Kidney capillary endothelial cell (primary cell): Measurements from ENCODE around the gene LRCH1.
"Not testable (repeated sequence)": the region's sequence is repeated elsewhere in the genome, so short reads cannot be mapped to it uniquely, and the experiment has no call there.

Experiments used
- DNase-seq: peaks from one replicate; pipeline ENCODE4 v3.0.0-alpha.2; 2018; ENCODE audit warnings: low spot score

The LRCH1 gene

DNA sequence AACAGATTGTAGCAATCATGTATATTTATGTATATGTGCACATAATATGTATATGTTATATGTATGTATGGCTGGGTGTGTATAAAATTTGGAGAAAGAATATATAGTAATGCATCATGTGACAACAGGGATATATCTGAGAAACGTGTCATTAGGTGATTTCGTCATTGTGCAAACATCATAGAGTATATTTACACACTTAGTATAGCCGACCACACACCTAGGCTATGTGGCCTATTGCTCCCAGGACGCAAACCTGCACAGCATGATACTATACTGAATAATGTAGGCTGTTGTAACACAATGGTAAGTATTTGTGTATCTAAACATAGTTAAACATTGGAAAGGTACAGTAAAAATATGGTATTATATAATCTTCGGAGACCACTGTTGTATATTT is 200.2 kb downstream of the LRCH1 start:
- DNase-seq, result no peak

DNA sequence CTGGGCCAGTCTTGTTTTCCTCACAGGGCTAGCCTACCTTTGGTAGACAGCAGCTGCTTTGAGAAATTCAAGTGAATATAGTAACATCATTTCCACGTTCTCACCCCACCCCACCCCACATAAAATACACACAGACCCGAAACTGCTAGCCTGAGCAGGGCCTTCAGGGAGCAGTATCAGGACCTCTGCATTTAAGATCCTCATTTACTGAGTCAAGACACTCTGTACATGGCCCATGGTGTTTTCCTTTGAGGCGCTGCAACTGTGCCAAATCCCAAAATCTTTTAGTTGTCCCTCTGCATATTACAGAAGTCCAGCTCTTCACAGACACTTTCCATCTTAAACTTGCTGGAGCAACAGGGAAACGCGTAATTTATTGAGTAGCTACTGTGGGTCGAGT is 200.9 kb downstream of the LRCH1 start:
- no peak for DNase-seq

DNA sequence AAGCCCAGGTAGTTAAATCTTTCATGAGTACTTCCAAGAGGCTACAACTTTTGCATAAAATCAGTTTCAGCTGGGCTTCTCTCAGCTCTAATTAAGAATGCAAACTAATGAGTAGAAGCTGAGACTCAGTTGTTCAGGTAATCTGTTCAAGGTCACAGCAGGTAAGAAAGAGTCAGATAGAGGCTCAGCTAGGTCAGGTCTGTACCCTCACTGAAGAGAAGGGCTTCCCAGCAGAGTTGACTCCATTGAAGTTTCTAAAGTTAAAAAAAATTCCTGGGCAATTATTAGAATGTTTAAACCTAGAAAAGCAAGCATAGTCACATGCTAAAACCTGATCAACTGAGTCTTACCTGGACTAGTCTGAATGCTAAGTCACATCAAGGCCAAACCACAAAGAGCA is 201.8 kb downstream of the LRCH1 start:
- no peak for DNase-seq

DNA sequence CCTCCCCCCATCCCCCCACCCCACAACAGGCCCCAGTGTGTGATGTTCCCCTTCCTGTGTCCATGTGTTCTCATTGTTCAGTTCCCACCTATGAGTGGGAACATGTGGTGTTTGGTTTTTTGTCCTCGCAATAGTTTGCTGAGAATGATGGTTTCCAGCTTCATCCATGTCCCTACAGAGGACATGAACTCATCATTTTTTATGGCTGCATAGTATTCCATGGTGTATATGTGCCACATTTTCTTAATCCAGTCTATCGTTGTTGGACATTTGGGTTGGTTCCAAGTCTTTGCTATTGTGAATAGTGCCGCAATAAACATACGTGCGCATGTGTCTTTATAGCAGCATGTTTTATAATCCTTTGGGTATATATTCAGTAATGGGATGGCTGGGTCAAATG is 202.5 kb downstream of the LRCH1 start:
- not testable (repeated sequence) for DNase-seq

DNA sequence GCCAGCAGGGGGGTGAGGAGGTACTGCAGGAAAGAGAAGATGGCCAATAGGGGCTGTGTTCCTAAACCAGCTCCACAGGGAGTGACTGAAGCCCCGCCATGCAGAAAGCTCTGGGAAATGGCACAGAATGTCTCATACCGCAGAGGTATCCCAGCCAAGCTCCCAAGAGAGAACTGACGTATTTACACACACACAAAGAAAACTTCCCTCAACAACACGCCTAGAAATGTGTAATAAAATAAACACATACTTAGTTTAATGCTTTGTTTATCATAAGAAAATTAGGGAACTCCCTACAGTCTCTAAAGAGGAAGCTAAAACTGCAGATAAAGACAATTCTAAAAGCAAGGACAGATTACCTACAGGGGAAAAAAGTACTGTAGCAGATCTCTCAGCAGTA is 204.0 kb downstream of the LRCH1 start:
- no peak for DNase-seq

DNA sequence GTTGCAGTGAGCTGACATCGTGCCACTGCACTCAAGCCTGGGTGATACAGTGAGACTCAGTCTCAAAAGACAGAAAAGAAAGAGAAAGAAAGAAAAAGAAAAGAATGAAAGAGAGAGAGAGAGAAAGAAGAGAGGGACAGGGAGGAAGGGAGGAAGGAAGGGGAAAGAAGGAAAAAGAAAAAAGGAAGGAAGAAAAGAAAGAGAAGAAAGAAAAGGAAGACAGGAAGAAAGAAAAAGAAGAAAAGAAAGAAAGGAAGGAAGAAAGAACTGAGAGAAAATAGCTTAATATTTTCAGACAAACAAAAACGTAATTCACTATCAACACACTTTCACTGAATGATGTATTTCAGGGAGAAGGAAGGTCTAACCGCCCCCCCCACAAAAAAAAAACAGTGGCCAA is 204.7 kb downstream of the LRCH1 start:
- no peak for DNase-seq

DNA sequence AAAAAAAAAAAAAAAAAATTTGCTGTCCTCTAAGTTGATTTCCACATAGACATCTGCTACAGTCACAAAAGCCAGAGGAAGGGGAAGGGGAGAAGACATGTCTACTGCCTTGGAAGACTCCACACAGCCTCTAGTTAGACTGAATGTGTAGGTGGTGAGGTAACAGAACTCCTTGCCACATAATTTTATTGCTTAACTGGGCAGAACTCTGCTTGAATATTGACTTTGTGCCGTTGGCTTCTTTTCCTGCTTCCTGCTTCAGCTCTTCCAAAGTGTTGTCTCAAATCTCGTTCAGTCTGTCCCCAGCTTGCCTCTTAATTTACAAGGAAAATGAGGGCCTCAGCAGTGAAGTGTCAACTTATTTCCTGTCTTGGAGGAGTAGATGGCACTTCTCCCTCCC is 206.9 kb downstream of the LRCH1 start:
- no peak for DNase-seq

DNA sequence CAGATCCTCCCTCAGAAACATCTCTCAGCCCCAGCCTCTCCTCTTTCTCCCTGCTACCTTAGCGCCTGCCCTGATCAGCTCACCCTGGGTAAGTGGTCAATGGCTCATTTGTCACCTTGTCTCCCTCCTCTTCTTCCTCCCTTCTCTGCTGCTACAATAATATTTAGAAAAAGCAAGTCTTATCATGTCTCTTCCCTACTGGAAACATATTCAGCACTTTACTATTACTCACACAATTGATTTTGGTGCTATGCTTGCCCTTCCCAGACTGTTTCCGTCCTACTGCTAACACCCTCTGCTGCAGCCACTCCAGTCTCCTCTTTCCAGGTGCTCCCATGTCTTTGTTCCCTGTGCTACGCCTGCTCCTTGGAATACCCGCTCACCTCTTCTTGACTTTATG is 208.2 kb downstream of the LRCH1 start:
- no peak for DNase-seq

DNA sequence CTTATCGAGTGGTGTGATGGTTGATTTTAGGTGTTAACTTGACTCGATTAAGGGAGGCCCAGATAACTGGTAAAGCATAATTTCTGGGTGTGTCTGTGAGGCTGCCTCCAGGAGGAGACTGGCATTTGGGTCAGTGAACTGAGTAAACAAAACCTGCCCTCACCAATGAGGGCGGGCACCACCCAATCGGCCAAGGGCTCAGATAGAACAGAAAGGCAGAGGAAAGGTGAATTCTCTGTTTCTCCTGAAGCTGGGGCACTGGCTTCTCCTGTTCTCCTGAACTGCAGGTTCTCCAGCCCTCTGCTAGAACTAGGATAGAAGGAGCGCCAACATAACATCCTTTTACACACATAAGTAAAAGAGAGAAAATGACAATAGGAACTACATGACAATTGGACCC is 208.9 kb downstream of the LRCH1 start:
- no peak for DNase-seq

DNA sequence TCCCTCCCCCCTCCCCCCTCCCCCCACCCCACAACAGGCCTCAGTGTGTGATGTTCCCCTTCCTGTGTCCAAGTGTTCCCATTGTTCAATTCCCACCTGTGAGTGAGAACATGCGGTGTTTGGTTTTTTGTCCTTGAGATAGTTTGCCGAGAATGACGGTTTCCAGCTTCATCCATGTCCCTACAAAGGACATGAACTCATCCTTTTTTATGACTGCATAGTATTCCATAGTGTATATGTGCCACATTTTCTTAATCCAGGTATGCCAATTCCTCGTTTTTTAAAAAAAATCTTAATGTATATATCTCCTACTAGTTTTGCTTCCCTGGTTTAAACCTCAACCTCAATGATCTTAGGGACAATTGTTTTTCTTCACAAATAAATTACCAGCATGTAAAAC is 217.0 kb downstream of the LRCH1 start:
- not testable (repeated sequence) for DNase-seq

DNA sequence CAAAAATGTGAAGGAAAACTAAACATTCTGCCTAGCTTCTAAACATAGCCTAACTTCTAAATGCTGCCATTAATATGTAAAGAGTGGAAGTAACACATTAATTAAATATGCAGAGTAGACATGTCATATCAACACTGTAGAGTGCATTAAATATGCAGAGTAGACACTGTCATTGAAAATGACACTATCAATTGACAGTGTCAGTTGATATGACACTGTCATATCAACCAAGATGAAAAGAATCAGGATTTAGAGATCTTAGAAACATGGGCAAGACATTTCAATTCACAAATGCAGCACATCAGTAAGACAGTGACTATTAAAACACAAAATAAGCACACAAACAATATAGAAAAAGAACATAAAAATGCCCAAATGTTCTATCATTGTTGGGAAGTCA is 218.7 kb downstream of the LRCH1 start:
- no peak for DNase-seq

DNA sequence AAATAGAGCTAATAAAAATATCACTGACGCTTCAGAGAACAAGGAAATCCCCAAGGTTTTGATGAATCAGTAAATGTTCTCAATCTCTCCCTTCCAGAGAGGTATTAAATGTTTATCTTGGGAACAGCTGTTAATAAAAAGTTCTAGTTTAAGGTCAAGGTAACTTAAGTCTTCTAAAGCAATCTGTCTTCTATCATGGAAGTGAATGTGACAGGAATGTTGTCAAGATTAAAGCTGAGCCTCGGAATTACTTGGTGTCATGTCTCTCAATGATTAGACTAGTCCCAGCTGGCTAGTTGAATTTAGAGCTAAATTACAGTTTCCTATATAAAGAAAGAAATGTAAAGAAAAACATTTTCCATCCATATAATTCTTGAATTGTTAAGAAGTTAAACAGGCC is 220.6 kb downstream of the LRCH1 start:
- no peak for DNase-seq

DNA sequence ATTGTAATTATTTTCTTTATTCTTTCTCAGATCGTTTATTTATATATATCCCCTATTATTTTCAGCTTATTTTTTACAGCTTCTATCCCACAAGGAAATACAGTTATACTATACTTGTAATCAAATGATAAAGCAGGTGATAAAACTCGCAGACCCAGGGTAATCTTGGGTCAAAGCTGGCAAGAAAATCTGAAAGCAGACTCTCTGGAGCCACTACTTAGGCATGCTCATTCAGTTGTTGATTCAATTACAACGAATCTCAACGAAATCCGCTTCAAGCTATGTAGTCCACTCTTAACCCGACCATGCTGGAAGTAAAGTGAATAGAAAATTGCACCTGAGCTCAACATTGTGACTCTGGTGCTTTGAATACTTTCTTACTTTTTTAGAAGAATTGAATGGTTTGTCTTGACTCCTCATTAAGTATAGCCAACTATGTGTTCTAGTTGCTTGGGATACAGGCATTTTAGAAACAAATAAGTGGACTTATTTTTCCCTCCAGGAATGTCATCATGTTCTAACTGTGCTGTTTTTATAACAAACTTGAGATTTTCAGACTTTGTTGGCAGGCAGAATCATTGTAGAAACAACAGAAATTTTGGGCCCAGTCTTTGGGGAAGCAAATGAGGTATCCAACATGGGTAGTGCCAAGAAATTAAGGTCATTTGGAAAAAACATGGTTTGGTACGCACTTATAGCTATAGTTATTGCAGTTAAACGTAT is 222.6 kb downstream of the LRCH1 start:
- no peak for DNase-seq

DNA sequence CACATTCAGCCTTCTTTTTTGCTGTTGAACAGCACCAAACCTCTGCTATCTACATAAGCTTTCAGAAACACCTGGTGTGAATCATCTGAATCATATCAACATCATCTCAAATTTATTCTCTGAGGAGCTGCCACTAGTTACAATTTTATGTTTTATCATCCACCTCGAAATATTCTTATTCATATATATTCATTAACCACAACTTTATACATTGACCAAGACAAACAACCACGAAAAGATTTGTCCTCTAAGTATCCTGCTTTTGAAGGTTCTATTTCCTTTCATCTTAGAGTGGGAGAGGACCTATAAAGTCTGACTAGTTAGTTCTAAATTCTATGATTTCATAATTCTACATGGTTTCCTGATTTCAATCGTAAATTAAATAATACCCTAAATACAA is 225.1 kb downstream of the LRCH1 start:
- no peak for DNase-seq

DNA sequence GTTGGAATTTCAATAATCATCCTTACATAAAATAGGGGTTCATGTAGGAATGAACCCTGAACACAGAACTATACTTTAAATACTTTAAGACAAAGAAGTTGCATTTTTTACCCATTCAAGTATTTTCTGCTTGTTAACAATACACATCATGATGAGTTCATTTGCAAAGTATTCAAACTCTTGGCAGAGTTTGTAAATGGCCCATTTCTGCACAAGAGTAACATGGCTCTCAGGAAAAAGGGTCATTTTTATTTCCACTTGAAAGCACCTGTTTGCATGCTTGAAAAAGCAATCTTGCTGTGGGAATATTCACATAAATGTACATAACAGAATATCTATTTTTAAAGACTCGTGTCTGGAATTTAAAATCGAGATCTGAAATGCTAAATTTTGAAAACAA is 225.9 kb downstream of the LRCH1 start:
- no peak for DNase-seq

DNA sequence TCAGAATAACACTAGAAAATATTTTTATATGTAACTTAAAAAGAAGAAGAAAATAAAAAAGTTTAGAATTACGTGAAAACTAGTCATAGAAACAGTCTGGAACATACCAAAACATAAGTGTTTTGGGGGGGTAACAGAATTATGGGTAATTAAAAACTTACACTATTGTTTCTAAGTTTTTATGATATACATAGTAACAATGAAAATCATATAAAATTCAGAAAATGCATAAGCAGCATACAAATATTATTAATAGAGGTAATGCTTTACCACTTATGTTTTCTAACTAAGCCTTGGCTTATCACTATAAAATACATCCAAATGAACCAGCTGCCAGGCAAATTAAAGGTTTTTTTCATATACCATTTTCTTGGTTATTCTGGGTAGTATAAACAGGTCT is 229.1 kb downstream of the LRCH1 start:
- DNase-seq, result no peak

DNA sequence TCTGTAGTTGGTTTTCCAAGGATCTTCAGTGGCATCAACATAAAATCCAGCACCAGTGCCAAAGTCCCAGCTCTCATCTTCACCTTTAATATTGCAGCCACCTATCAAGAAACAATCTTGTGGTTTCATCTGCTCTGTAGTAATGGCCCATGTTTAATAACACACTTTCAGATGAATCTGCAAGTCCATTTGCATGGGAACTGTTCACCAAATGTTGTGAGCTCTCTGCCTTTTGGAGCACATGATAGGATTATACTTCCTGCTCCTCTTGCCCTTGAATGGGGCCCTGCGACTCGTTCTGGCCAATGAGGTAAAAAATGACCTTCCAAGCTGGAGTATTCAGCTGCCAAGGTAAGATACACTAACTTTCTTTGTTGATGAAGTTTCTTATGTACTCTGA is 229.7 kb downstream of the LRCH1 start:
- DNase-seq, result no peak

DNA sequence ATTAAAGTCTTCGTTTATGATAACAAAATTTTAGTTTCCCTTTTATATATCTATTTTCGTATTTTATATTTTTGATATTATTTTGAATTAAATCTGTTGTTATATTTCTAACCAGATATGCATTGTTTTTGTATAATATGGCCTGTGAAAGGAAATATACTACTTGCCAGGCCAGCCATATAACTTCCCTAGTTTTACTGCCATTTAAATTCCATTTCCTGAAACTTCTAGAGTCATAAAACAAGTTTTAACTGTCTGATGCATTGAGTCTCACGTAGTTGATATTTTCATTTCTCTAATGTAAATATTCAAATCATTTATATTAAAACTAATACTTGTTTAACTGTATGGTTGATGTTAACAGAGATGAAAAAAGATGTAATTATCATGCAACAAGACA is 230.5 kb downstream of the LRCH1 start:
- no peak for DNase-seq

DNA sequence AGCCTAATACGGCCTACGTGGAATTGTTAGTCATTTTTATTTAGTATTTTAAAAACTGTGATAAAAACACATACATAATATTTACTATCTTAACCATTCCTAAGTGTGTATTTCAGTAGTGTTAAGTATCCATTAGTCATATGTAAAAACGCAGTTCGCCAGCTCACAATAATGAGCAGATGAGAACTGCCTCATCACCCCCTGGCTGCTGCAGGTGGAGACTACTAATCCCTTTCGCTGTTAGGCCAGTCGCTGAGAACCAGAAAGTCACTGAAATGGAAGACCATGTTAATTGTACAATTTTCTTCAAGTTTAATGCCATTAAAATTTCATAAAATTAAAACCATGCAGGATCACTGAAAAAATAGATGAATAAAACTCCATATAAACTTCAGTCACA is 242.4 kb downstream of the LRCH1 start:
- DNase-seq, result no peak

DNA sequence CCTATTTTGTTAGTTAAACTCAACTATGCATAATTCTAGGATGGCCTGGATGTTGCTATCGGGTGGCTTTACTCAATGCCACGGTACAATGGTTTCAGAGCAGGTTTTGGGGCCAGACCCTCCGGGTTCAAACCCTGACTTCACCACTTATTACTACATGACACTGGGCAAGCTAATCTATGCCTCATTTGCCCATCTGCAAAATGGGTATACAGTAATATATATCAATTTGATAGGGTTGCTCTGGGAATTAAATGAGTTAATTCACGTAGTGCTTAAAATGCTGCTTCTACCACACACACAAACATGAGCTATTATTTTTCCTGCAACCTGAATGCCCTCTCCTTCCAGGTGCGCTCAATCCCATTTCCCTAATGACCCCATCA is 243.2 kb downstream of the LRCH1 start:
- no peak for DNase-seq

DNA sequence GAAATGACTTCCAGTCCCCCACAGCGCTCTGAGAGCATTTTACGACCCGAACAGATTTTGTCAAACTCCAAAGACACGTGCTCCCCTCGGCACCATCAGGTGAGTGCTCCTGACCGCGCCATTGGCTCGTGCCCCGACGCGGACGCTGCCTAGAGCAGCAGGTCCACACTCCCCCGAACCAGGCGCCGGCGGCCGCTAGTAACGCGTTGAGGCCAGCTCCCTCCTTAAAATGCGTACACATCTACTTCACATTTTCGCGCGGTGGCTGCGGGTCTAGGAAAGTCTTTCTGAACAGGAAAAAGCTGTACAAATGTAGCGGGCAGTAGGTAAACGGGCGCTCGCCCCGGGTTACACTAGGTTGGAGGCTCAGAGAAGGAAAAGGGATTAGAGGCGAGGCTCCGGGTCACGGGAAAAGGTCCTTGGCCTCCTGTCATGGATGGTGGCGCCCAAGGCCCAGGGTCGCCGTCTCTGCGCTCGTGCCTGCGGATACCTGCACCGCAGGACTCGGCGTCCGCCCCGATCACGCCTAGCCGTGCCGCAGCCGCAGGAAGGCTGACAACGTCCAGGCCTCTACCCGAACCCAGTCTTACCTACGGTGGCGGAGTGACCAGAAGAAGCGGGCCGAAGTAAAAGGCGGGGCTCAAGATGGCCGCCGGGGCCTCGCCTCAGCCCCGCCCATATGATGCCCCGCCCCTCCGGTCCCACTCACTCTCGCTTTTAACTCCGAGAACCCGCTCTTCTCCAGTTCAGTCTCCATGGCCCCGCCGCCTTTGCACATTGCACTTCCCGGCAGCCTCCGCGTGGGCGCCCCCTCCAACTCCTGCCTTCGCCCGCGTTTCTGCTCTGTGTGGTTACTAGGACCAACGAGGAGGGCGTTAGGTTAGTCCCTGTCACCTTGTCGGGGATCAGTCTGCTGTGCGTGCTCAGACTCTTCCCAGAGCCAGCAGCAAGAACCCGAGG is 243.8 kb downstream of the LRCH1 start, which contains the start of gene ESD:
TSS of gene ESD (minus strand) at position 647 of the 960 bp plus-strand sequence. CDS start 5,748 bp downstream, outside the sequence.
- peak; percentile 83 for DNase-seq

DNA sequence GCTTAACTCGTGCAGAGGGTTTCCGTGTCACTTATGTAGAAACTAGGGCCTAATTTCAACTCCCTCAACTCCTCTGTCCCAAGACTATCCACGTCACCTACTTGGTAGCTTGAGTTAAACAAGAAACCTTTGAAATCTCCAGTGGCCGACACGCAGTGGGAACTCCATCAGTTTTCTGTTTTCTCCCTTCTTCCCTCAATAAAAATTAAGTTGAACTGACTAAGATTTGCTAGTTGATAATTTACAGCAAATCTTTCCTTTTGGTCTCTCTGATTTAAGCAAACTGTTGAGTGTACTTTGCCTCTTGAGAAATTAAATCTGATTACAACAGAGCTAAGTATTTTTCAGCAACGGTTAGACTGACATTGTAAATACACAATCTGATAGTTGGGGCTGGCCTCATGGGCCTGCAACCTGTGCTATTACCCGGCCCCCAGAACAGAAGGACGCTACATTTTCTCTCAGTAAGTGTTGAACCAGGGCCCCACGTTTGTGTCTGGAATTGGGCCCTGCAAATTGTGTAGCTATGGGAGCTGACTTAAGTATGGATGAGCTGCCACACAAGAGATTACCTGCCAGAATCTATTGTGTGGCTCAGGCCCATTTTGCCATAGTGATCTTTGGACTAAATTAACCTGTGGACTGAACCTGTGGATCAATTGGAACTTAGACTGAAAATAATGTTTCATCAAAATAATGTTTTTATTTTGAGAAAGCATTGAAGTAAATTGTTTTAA is 244.7 kb downstream of the LRCH1 start:
- no peak for DNase-seq

DNA sequence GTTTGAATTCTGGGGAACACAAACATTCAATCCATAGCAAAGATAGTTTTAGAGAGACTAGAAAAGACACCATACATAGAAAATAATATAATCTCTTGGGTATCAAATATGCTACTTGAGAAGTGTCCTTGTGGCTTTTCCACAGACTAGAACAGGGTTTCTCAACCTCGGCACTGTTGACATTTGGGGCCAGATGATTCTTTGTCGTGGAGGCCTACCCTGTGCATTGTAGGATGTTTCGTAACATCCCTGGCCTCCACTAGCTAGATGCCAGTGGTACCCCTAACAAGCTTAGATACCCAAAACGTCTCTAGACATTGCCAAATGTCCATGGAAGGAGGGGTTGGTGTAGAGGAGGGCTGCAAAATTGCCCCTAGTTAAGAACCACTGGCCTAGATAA is 246.2 kb downstream of the LRCH1 start:
- DNase-seq, result no peak
